ENCODE measurements around the gene B4GALT4.

The B4GALT4 gene

DNA sequence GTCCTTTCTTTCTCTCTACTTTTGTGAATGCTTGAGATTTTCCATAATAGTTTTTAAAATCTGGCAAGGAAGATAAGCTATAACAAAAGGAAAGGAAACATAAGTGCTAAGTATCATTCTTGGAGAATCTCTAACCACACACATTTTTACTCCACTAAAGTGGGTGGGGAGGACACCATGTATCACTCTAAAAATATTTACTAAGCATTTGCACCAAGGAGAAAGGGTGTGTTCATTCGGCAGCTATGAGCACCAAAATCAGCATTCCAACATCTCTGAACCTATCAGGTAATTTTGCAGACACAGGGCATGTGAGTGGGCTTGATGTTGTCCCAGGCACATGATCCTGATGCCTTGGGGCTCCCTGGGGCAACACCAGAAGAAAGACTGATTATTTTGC is 5.5 kb downstream of the B4GALT4 start:
- no peak for DNase-seq (ENCODE audit: low read depth in 1 of 2, low spot score in 1 of 2)
- no peak overlapping the region for H3K27ac ChIP-seq (replicated peaks)
- TF ChIP-seq POLR2AphosphoS5 (IDR thresholded peaks at IDR 0.05; ENCODE audit: low read depth) (no peak), GABPA (IDR thresholded peaks at IDR 0.05; ENCODE audit: low read depth) (no peak), SPI1 (IDR thresholded peaks at IDR 0.05; ENCODE audit: borderline replicate concordance, low read depth) (no peak)
- TF ChIP-seq, protein P1, sequence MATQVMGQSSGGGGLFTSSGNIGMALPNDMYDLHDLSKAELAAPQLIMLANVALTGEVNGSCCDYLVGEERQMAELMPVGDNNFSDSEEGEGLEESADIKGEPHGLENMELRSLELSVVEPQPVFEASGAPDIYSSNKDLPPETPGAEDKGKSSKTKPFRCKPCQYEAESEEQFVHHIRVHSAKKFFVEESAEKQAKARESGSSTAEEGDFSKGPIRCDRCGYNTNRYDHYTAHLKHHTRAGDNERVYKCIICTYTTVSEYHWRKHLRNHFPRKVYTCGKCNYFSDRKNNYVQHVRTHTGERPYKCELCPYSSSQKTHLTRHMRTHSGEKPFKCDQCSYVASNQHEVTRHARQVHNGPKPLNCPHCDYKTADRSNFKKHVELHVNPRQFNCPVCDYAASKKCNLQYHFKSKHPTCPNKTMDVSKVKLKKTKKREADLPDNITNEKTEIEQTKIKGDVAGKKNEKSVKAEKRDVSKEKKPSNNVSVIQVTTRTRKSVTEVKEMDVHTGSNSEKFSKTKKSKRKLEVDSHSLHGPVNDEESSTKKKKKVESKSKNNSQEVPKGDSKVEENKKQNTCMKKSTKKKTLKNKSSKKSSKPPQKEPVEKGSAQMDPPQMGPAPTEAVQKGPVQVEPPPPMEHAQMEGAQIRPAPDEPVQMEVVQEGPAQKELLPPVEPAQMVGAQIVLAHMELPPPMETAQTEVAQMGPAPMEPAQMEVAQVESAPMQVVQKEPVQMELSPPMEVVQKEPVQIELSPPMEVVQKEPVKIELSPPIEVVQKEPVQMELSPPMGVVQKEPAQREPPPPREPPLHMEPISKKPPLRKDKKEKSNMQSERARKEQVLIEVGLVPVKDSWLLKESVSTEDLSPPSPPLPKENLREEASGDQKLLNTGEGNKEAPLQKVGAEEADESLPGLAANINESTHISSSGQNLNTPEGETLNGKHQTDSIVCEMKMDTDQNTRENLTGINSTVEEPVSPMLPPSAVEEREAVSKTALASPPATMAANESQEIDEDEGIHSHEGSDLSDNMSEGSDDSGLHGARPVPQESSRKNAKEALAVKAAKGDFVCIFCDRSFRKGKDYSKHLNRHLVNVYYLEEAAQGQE (IDR thresholded peaks at IDR 0.05; ENCODE audit: insufficient replicate concordance, low read depth) = no peak
- TF ChIP-seq, protein P2, sequence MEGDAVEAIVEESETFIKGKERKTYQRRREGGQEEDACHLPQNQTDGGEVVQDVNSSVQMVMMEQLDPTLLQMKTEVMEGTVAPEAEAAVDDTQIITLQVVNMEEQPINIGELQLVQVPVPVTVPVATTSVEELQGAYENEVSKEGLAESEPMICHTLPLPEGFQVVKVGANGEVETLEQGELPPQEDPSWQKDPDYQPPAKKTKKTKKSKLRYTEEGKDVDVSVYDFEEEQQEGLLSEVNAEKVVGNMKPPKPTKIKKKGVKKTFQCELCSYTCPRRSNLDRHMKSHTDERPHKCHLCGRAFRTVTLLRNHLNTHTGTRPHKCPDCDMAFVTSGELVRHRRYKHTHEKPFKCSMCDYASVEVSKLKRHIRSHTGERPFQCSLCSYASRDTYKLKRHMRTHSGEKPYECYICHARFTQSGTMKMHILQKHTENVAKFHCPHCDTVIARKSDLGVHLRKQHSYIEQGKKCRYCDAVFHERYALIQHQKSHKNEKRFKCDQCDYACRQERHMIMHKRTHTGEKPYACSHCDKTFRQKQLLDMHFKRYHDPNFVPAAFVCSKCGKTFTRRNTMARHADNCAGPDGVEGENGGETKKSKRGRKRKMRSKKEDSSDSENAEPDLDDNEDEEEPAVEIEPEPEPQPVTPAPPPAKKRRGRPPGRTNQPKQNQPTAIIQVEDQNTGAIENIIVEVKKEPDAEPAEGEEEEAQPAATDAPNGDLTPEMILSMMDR (IDR thresholded peaks at IDR 0.05; ENCODE audit: insufficient read depth, low read length) = no peak

DNA sequence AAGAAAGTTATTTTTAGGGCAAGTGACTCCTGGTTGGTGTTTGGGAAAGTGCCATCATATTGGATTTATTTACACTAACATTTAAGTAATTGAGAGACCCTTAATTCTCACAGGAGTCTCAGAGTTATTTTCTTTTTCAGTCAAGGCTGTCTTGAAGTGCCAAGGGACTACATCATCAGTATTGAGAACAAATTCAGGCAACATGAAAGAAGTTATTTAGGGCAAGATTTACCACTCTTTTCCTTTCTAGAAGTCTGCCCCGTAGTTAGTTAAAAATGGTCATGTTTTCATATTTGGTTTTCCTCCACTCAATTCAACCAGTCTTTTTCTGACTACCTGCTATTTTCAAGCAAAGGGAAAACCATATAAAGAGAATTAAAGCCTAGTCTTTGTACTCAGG is 6.1 kb downstream of the B4GALT4 start:
- H3K27ac ChIP-seq (replicated peaks) = no peak overlapping the region
- no peaks in the 10 kb centered on the region for H3K27me3 ChIP-seq (ENCODE audit: insufficient read depth, poor library complexity, severe bottlenecking)
- no peak overlapping the region for H3K4me3 ChIP-seq (replicated peaks; ENCODE audit: insufficient read depth, low read length)
- DNase-seq (ENCODE audit: low read depth in 1 of 2, low spot score in 1 of 2) = no peak
- TF ChIP-seq, protein P1 (IDR thresholded peaks at IDR 0.05; ENCODE audit: insufficient replicate concordance, low read depth) = no peak
- no peak for TF ChIP-seq SPI1 (IDR thresholded peaks at IDR 0.05; ENCODE audit: borderline replicate concordance, low read depth)
- TF ChIP-seq, protein P2 (IDR thresholded peaks at IDR 0.05; ENCODE audit: insufficient read depth, low read length) = no peak
- TF ChIP-seq POLR2AphosphoS5 (IDR thresholded peaks at IDR 0.05; ENCODE audit: low read depth) = no peak
- no peak for TF ChIP-seq GABPA (IDR thresholded peaks at IDR 0.05; ENCODE audit: low read depth)

More for the DNA sequence above, 5.5 kb downstream of the B4GALT4 start:
- Histone ChIP-seq H3K27me3 (ENCODE audit: insufficient read depth, poor library complexity, severe bottlenecking) (no peaks in the 10 kb centered on the region), H3K4me3 (replicated peaks; ENCODE audit: insufficient read depth, low read length) (no peak overlapping the region)

DNA sequence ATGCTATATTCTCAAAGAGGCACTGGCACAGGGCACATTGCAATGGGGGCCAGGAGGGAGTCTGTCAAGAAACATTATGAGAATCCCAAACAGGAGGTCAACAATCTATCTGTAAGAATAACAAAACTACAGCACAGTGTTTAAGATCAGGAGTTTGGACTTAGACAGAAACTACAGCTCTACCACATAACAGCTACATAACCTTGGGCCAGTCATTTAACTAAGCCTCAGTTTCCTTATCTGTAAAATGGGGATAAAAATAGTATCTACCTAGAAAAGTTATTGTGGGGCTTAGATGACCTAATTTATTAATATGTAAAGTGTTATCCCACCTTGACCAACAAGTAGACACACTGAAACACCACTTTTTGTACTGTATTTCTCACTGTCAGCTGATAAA is 9.9 kb downstream of the B4GALT4 start:
- no peak for TF ChIP-seq GABPA (IDR thresholded peaks at IDR 0.05; ENCODE audit: low read depth)
- no peak for TF ChIP-seq SPI1 (IDR thresholded peaks at IDR 0.05; ENCODE audit: borderline replicate concordance, low read depth)
- TF ChIP-seq, protein P1 (IDR thresholded peaks at IDR 0.05; ENCODE audit: insufficient replicate concordance, low read depth) = no peak
- TF ChIP-seq POLR2AphosphoS5 (IDR thresholded peaks at IDR 0.05; ENCODE audit: low read depth) = no peak
- TF ChIP-seq, protein P2 (IDR thresholded peaks at IDR 0.05; ENCODE audit: insufficient read depth, low read length) = no peak
- Histone ChIP-seq H3K4me3 (replicated peaks; ENCODE audit: insufficient read depth, low read length) (no peak overlapping the region), H3K27ac (replicated peaks) (no peak overlapping the region), H3K27me3 (ENCODE audit: insufficient read depth, poor library complexity, severe bottlenecking) (no peaks in the 10 kb centered on the region)
- DNase-seq (ENCODE audit: low read depth in 1 of 2, low spot score in 1 of 2) = no peak
